Glutamatergic neuron (in vitro differentiated cells): Measurements from ENCODE around the gene ESRRA. TPM values are rescaled to one million over a fixed set of nuclear protein-coding genes. Genes with fewer than 3 reads are reported as not detected.
A peak's percentile ranks its signal among the peaks of the same experiment; 100 is the strongest.

Source experiments
- DNase-seq: peaks from one replicate; pipeline ENCODE4 v3.0.0; 2022
- H3K27ac Mint-ChIP-seq: one replicate; pipeline ENCODE4 v1.8.0; 2020; ENCODE audit warnings: mild to moderate bottlenecking, mixed read lengths, inconsistent platforms; ENCODE audit not compliant: unreplicated experiment
- H3K27me3 Mint-ChIP-seq: one replicate; pipeline ENCODE4 v1.8.0; 2020; ENCODE audit warnings: mild to moderate bottlenecking, moderate library complexity, mixed read lengths, inconsistent platforms; ENCODE audit not compliant: unreplicated experiment
- H3K36me3 Mint-ChIP-seq: one replicate; pipeline ENCODE4 v1.8.0; 2020; ENCODE audit warnings: mild to moderate bottlenecking, mixed read lengths, inconsistent platforms; ENCODE audit not compliant: unreplicated experiment
- H3K4me1 Mint-ChIP-seq: one replicate; pipeline ENCODE4 v1.8.0; 2020; ENCODE audit warnings: mild to moderate bottlenecking, low read depth, mixed read lengths, inconsistent platforms; ENCODE audit not compliant: unreplicated experiment
- H3K4me3 Mint-ChIP-seq: one replicate; pipeline ENCODE4 v1.8.0; 2020; ENCODE audit warnings: mild to moderate bottlenecking, mixed read lengths, inconsistent platforms; ENCODE audit not compliant: unreplicated experiment
- H3K9me3 Mint-ChIP-seq: one replicate; pipeline ENCODE4 v1.8.0; 2020; ENCODE audit warnings: mild to moderate bottlenecking, moderate library complexity, mixed read lengths, inconsistent platforms; ENCODE audit not compliant: unreplicated experiment
- CTCF ChIP-seq: fragments of 200-600 bp; sonication (generic); IDR thresholded peaks from one replicate; pipeline ENCODE4 v1.5.0; 2021; ENCODE audit not compliant: partially characterized antibody, unreplicated experiment
- total RNA-seq: library from RNA; stranded (reverse); fragmentation: NEBNext Ultra II Directional; extraction: Animal tissue kit (Norgen Biotek cat#: 25700); gene quantifications from one replicate; pipeline ENCODE4 v1.2.1, GENCODE V29; 2021; ENCODE audit not compliant: unreplicated experiment

Gene ESRRA
- total RNA-seq, 1 donor from 2014 or later: 69.9 TPM

GRCh38 chr11:64338716-64339115, 33.4 kb downstream of the ESRRA start:
- DNase-seq: no peak
- Mint-ChIP-seq H3K27me3 (peaks cover 10% of the 10 kb centered on the region), H3K4me1 (peaks cover 30% of the 10 kb centered on the region), H3K36me3 (peaks cover 4% of the 10 kb centered on the region), H3K9me3 (peaks cover 20% of the 10 kb centered on the region), H3K27ac (peak overlapping the region; percentile 34), H3K4me3 (no peak overlapping the region)
- TF ChIP-seq CTCF: no peak

GRCh38 chr11:64339286-64339685, 34.0 kb downstream of the ESRRA start:
- TF ChIP-seq CTCF: no peak
- peak overlapping the region; percentile 34 for H3K27ac Mint-ChIP-seq

DNA sequence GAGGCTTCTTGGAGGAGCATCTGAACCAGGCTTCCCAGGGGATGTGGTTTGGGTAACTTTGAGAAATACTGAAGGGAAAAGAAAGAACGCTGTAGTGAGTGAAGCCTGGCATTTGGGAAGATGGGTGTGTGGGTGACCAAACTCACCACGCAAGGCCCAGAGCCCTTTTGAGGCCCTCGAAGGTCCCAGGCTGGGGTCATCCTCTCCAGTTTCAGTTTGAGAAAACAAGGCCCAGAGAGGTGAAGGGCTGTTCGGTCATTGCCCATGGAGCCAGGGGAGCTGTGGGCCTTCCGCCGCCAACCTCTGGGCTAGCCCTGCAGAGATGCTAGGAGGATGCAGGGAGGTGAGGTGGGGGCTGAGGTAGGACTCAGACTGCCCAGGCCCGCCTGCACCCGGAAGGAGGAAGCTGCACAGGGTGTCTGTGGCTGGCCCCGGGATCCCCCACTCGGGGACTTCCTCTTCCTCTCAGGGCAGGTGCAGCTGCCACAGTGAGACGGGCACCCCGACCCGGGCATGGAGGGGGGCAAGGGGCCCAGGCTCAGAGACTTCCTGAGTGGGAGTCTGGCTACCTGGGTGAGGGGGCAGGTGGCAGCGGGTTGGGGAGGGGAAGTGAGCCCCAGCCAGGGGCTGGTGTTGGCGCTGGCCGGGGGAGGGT, 34.6 kb downstream of the ESRRA start, which contains the start of gene CCDC88B:
CCDC88B (plus strand) TSS at position 451 of the 655 bp plus-strand sequence; CDS start at position 514, 63 bp downstream.
- DNase-seq: no peak
- no peak for TF ChIP-seq CTCF
- Mint-ChIP-seq H3K9me3 (peaks cover 19% of the 10 kb centered on the region), H3K36me3 (peaks cover 4% of the 10 kb centered on the region), H3K4me3 (peak within 1 kb of the TSS; percentile 81), H3K4me1 (peaks cover 28% of the 10 kb centered on the region), H3K27me3 (peaks cover 8% of the 10 kb centered on the region), H3K27ac (peak within 1 kb of the TSS; percentile 82)

More at GRCh38 chr11:64339286-64339685, 34.0 kb downstream of the ESRRA start:
- no peak for DNase-seq
- peaks cover 20% of the 10 kb centered on the region for H3K9me3 Mint-ChIP-seq
- no peak overlapping the region for H3K4me3 Mint-ChIP-seq
- H3K36me3 Mint-ChIP-seq: peaks cover 4% of the 10 kb centered on the region
- peaks cover 30% of the 10 kb centered on the region for H3K4me1 Mint-ChIP-seq
- H3K27me3 Mint-ChIP-seq: peaks cover 9% of the 10 kb centered on the region

DNA sequence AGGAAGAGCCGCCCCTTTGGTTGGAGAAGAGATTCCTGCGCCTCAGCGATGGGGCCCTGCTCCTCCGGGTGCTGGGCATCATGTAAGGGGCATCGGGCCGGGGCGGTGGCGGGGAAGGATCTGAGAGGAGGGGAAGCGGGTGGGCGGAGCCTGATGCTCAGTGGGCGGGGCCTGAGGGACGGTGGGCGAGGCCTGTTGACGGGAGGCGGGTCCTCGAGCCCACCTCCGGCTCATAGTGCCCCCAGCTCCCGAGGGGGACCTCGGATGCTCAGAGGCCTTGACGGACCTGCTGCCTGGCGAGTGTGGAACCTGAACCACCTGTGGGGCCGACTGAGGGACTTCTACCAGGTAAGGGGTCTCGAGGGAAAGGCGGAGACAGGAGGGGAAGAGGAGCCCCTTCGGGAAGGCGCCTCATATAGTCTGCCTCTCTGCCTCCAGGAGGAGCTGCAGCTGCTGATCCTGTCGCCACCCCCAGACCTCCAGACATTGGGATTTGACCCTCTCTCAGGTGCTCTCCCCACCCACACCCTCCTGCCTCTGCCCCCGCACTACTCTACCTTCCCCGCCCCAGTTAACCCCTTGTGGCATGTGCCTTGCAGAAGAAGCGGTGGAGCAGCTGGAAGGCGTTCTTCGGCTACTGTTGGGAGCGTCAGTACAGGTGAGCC, 35.5 kb downstream of the ESRRA start:
- Mint-ChIP-seq H3K27me3 (peaks cover 10% of the 10 kb centered on the region), H3K9me3 (peaks cover 17% of the 10 kb centered on the region), H3K36me3 (peaks cover 4% of the 10 kb centered on the region), H3K27ac (peak overlapping the region; percentile 82), H3K4me3 (peak overlapping the region; percentile 81), H3K4me1 (peaks cover 21% of the 10 kb centered on the region)
- TF ChIP-seq CTCF: no peak
- peak; percentile 81 for DNase-seq

- peaks cover 19% of the 10 kb centered on the region for H3K4me1 Mint-ChIP-seq
- peaks cover 12% of the 10 kb centered on the region for H3K27me3 Mint-ChIP-seq
- peak overlapping the region; percentile 82 for H3K27ac Mint-ChIP-seq
- H3K4me3 Mint-ChIP-seq: peak overlapping the region; percentile 81
- no peak for DNase-seq
- peaks cover 4% of the 10 kb centered on the region for H3K36me3 Mint-ChIP-seq
- H3K9me3 Mint-ChIP-seq: peaks cover 19% of the 10 kb centered on the region
- no peak for TF ChIP-seq CTCF
Measured at GRCh38 chr11:64341429-64341828, 36.1 kb downstream of the ESRRA start.
